GM21529 (cell line): Measurements from ENCODE around the gene CABP7.

Experiments used
- ATAC-seq: cut with Tn5 transposase; IDR thresholded peaks from one replicate; pipeline ENCODE4 v1.9.1; 2021; ENCODE audit not compliant: unreplicated experiment

Gene CABP7

GRCh38 chr22:29719899-29720645, at the start of gene CABP7:
CABP7 (plus strand) TSS chr22:29720003; CDS start chr22:29720425, 422 bp downstream.
- ATAC-seq: no peak

DNA sequence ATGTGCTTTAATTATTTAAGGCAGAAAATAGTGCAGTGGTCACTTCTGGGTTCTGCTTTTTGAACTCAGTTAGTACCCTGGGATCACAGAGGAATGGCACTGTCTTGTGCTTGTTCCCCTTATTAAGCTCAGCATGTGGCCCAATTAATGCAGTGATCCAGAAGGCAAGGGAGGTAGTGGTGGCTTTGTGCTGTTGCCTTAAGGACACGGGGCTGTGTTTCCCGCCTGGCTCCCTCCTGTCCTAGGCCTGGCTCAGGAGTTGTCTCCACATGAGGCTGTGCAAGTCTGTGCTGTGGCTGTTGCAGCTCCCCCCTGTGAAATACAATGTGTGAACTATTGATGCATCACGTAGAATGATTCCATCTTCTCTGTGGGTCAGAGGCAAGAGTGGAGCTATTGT, 49.2 kb upstream of the CABP7 start:
- no peak for ATAC-seq

DNA sequence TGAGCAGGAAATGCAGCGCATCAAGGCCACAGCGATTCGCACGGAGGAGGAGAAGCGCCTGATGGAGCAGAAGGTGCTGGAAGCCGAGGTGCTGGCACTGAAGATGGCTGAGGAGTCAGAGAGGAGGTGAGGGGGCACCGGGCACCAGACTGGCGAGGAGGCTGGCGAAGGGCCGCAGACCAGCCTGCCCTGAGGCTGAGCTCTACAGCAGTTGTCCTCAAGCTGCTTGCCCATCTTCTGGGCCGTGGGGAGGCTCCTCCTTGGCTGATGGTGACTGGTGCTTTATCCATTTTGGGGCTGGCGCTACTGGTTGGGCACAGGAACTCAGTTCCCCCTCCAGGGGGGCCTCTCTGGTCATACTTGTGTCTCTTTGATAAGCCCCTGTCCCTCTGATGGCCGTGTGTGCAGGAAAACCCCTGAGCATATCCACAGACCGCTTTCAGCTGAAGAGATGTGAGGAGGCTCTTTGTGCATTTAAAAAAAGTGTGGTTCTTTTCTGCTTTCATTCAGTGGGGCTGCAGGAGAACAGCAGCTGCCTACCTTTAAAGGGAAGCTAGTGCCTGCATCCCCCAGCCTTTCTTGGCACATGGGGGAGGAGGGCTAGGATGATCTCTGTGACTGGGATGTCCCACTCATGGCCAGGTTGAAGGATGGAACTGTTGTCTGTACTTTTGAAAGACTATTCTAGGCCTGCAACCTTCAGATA, 46.3 kb upstream of the CABP7 start:
- ATAC-seq: no peak

DNA sequence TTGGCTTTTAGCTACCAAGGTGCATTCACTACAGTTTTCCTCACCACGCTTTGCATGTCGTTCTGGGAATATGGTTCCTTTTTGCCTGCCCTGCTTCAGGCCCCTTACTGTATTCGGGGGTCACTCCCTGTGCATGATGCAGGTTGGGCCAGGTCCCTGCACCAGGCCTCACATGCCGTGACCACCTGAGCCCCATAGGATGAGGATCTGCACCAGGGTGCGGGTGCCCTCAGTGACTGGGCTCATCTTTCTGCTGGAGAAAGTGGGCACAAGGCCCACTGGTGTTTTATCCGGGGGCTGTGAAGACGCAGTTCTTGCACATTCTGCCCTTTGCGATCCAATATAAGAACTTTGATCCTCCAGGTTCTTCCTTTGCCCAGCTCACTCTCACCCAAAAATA, 45.7 kb upstream of the CABP7 start:
- no peak for ATAC-seq

DNA sequence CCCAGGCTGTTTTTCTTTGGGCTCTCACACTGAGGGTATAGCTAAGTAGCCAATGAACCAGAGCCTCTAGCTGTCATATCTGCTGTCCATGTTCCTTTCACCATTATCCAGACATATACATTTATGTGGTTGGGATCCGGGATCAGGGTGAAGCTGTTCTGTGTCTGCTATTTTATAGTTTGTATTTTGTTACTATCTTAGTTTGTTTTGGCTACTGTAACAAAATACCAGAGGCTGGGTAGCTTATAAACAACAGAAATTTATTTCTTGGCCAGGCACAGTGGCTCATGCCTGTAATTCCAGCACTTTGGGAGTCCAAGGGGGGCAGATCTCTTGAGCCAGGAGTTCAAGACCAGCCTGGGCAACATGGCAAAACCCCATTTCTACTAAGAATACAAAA, 40.5 kb upstream of the CABP7 start:
- ATAC-seq: no peak

- ATAC-seq: no peak
Observed at GRCh38 chr22:29683536-29683935, 36.3 kb upstream of the CABP7 start.

DNA sequence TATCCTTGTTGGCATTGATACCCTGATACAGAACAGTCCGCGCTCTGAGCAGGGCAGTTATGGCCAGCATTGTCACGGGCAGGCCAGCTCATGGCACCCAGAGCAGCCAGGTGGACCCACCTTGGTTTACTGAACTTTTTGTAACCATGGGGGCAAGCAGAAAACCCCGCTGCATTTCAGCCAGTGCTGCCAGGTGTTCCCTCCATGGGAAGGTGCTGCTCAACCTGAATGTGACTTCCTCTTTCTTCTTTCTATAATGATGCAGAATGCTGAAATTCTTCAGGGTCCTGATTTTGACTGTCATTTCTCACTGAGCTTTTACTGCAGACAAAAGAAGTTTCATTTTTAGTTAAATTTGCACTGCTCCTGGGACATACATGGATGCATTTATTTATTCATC, 35.6 kb upstream of the CABP7 start:
- no peak for ATAC-seq

GRCh38 chr22:29689206-29689879, 30.5 kb upstream of the CABP7 start:
- no peak for ATAC-seq

DNA sequence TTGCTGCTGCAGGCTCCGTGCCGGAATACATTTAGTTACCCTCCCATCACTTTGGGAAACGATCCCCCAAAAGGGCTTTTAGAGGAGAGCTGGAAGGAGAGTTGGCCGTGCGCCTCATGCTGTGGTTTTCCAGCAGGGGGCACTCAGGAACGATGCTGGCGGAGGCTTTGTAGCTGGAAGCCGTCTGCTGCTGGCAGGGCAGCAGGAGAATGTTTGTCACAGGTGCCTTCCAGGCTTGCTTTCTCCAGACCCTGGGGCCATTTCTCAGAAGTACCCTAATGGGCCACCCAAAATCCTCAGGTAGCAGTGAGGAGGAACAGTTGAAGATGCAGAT, 30.0 kb upstream of the CABP7 start:
- no peak for ATAC-seq

DNA sequence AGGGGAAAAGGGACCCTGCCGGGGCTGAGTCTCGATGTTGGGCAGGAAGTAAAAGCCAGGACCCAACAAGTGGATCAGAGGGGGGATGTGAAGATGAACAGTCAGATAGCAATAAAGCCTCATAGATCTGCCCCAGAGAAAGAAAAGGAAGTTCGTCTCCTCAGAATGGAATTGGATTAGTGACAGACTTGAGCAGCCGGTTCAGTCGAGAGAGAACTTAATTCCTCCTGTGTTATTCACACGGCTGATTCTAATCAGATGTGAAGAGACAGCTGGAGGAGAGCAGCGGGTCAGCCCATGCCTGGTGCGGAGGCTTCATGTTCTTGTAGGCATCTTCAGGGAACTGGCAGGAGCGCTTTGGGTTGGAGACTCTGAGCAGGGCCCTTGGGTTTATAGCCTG, 29.3 kb upstream of the CABP7 start:
- no peak for ATAC-seq

GRCh38 chr22:29691636-29692326, 28.0 kb upstream of the CABP7 start:
- ATAC-seq: no peak

- no peak for ATAC-seq
Observed at GRCh38 chr22:29692327-29692640, 27.5 kb upstream of the CABP7 start.

DNA sequence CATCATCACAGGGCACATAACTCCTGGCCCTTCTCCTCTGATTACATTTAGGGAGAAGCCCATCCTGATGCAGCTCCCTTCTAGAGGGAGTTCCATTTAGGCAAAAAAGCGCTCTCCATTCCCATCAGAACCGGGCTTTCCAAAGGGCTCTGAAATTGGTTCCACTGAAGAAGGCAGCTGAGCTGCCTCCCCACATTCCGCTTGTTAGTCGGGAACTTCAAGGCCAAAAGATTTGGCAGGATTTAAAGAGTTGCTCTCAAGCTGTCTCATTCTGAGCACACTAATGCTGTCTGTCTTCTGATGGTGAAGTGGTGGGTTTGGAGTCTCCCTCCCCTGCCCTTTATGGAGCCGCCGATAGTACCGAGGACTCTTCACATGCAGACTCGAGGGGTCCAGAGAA, 26.6 kb upstream of the CABP7 start:
- ATAC-seq: no peak

- no peak for ATAC-seq
Observed at GRCh38 chr22:29693671-29694070, 26.1 kb upstream of the CABP7 start.

- no peak for ATAC-seq
Observed at GRCh38 chr22:29695129-29695926, 24.5 kb upstream of the CABP7 start.

DNA sequence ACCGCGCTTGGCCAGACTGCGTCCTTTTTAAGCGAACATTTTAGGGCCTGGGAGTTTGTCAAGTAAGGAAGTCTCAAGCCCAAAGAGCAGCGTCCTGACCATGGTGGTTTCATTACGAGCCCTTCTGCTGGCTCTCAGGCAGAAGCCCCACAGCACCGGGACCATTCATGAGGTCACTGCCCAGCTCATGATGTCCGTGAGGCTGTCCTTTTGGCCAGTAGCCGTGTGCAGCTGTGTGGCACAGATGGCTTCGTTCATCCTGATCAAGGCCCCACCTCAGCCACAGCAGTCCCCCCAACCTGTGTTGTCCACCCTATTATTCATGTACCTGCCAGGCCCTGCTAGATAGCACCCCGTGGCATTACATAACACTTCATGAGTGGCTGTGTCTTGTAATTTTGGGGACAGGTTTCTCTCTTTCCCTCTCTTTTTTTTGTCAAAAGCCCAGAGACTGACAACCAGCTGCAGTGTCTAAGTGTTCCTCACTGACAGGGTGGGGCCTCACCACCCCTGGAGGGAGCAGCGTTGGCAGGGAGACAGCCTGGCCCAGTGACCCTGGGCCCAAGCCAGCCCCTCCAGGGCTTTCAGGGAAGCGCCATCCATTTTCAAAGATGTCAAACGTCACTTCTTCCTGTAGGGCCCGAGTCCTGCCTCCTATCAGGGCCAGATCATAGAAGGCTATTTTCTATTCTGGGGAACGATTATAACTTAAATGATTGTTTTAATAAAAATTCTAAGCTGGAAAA, 21.8 kb upstream of the CABP7 start:
- no peak for ATAC-seq

DNA sequence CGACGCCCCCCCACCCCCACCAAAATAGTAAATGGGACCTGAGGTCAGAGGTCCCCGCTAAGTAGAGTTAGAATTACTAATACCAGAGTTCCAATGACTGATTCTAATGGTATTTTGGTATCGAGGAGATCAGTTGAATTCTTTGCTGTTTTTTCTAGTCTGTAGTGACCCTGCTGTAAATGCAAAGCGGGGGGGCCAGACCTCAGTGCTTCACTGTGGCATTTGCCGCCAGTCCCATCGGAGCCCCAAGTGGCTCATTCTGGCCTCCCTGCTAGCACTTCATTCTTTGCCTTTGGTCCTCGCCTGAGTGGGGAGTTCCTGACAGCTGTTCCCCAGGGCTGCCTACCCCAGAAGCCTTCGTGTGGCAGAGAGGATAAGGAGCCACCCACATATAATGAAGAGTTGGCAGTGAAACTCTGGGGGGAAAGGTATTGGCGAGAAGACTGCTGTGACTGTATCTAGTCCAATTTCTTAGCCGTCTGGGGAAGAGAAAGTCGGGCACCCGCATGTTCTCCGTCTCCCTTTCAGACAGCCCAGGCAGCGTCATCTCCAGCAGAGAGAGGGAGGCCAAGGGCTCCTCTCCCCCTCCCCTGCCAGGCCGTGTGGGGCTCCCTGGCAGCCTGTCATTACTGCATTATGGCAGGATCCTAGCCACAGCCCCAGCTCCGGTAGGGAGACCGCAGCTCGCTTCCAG, 19.4 kb upstream of the CABP7 start:
- no peak for ATAC-seq

- ATAC-seq: no peak
Observed at GRCh38 chr22:29700900-29701154, 19.0 kb upstream of the CABP7 start.

GRCh38 chr22:29701155-29701999, 18.4 kb upstream of the CABP7 start:
- no peak for ATAC-seq
